Measurements from ENCODE around the gene CEP350. TPM values are rescaled to one million over a fixed set of nuclear protein-coding genes. Genes with fewer than 3 reads are reported as not detected.

CEP350 gene
- total RNA-seq: 10 to 100 TPM; 86.2 to 99.4 TPM
- polyA plus RNA-seq: 10 to 100 TPM in 1 of 2 donors, 1 to 10 TPM in 1; 9.3 to 65.9 TPM

- Histone ChIP-seq H3K27me3 (ENCODE audit: insufficient read depth, low read length) (no peaks in the 10 kb centered on the region), H3K36me3 (ENCODE audit: insufficient read depth, low read length) (no peaks in the 10 kb centered on the region), H3K4me3 (ENCODE audit: low read length in 2 of 2) (peak within 1 kb of the TSS; percentile 68 to 76), H3K9me3 (ENCODE audit: control insufficient read depth in 1 of 2, low read length in 2 of 2) (no peaks in the 10 kb centered on the region), H3K4me1 (ENCODE audit: insufficient read depth, low read length) (peaks cover 50% of the 10 kb centered on the region), H3K27ac (ENCODE audit: low read depth, low read length) (peak within 1 kb of the TSS; percentile 90)
- H3K27me3 Mint-ChIP-seq: no peaks in the 10 kb centered on the region
- peak; percentile 97 to 99 (median 99) for DNase-seq
- CTCF ChIA-PET (ENCODE audit: partially characterized antibody): interaction anchor here (0.5 to 3.2 kb wide), 13 partner anchors 11 to 823 kb away, joined by 3 to 15 read pairs (median 3); partner anchors contain the start of gene TOR1AIP1
- H3K27ac Mint-ChIP-seq: peak within 1 kb of the TSS; percentile 86 to 98 (median 95)
- peaks cover 36 to 70% (median 48%) of the 10 kb centered on the region in 4 donors for H3K4me1 Mint-ChIP-seq
- H3K4me3 Mint-ChIP-seq: peak within 1 kb of the TSS; percentile 86 to 99 (median 91)
- intact Hi-C loops (cut with micrococcal nuclease): loop anchor here (1.0 to 10.0 kb wide), 7 partner anchors 72 to 1150 kb away; partner anchors contain the start of genes QSOX1, TOR1AIP1 and XPR1
- no peaks in the 10 kb centered on the region for H3K9me3 Mint-ChIP-seq
- peaks cover 0 to 7% of the 10 kb centered on the region in 2 donors for H3K36me3 Mint-ChIP-seq
- POLR2A ChIA-PET (ENCODE audit: partially characterized antibody): interaction anchor here (0.7 to 3.6 kb wide), 17 partner anchors 12 to 1443 kb away, joined by 3 to 108 read pairs (median 5); partner anchors contain the start of genes QSOX1, TOR1AIP1 and TOR3A
These were observed at the start of gene CEP350 for GRCh38 chr1:179954493-179955286. CEP350 (plus strand) TSS chr1:179954810; CDS start chr1:179986182, 31,372 bp downstream.

GRCh38 chr1:179910934-179911333, 43.7 kb upstream of the CEP350 start:
- ChIA-PET CTCF (ENCODE audit: partially characterized antibody) (interaction anchor here (0.8 to 2.0 kb wide), 4 partner anchors 10 to 268 kb away, joined by 3 to 7 read pairs (median 4); no protein-coding TSS in a partner anchor), POLR2A (ENCODE audit: partially characterized antibody) (interaction anchor here (1.2 to 1.9 kb wide), 2 partner anchors 28 to 43 kb away, joined by 3 to 7 read pairs; partner anchors contain the start of gene CEP350)
- no peaks in the 10 kb centered on the region for H3K4me1 ChIP-seq (ENCODE audit: insufficient read depth, low read length)
- no peaks in the 10 kb centered on the region for H3K9me3 ChIP-seq (ENCODE audit: control insufficient read depth in 1 of 2, low read length in 2 of 2)
- no peaks in the 10 kb centered on the region for H3K27me3 Mint-ChIP-seq
- no peaks in the 10 kb centered on the region for H3K27me3 ChIP-seq (ENCODE audit: insufficient read depth, low read length)
- no peak overlapping the region for H3K4me3 ChIP-seq (ENCODE audit: low read length in 2 of 2)
- H3K4me3 Mint-ChIP-seq: no peak overlapping the region
- peaks cover 43 to 63% of the 10 kb centered on the region in 2 donors for H3K36me3 Mint-ChIP-seq
- H3K36me3 ChIP-seq (ENCODE audit: insufficient read depth, low read length): peaks cover 51% of the 10 kb centered on the region
- intact Hi-C loops (cut with micrococcal nuclease): no loop called here
- peak overlapping the region in 3 of 7 donors; percentile 13 to 76 (median 18) for H3K27ac Mint-ChIP-seq
- no peaks in the 10 kb centered on the region for H3K9me3 Mint-ChIP-seq
- no peak for DNase-seq
- no peak overlapping the region for H3K27ac ChIP-seq (ENCODE audit: low read depth, low read length)
- peaks cover 3 to 8% (median 6%) of the 10 kb centered on the region in 4 donors for H3K4me1 Mint-ChIP-seq

GRCh38 chr1:179911812-179912211, 42.8 kb upstream of the CEP350 start:
- Histone ChIP-seq H3K4me1 (ENCODE audit: insufficient read depth, low read length) (no peaks in the 10 kb centered on the region), H3K27me3 (ENCODE audit: insufficient read depth, low read length) (no peaks in the 10 kb centered on the region), H3K36me3 (ENCODE audit: insufficient read depth, low read length) (peaks cover 52% of the 10 kb centered on the region), H3K27ac (ENCODE audit: low read depth, low read length) (no peak overlapping the region), H3K9me3 (ENCODE audit: control insufficient read depth in 1 of 2, low read length in 2 of 2) (no peaks in the 10 kb centered on the region), H3K4me3 (ENCODE audit: low read length in 2 of 2) (no peak overlapping the region)
- intact Hi-C loops (cut with micrococcal nuclease): no loop called here
- no peaks in the 10 kb centered on the region for H3K9me3 Mint-ChIP-seq
- peaks cover 3 to 8% (median 6%) of the 10 kb centered on the region in 4 donors for H3K4me1 Mint-ChIP-seq
- peaks cover 42 to 58% of the 10 kb centered on the region in 2 donors for H3K36me3 Mint-ChIP-seq
- no peak for DNase-seq
- ChIA-PET CTCF (ENCODE audit: partially characterized antibody) (interaction anchor here (0.8 to 2.0 kb wide), 4 partner anchors 11 to 47 kb away, joined by 3 to 7 read pairs (median 4); no protein-coding TSS in a partner anchor), POLR2A (ENCODE audit: partially characterized antibody) (interaction anchor here (1.2 to 1.9 kb wide), 2 partner anchors 29 to 42 kb away, joined by 3 to 7 read pairs; partner anchors contain the start of gene CEP350)
- peak overlapping the region in 2 of 7 donors; percentile 18 to 22 for H3K27ac Mint-ChIP-seq
- no peak overlapping the region for H3K4me3 Mint-ChIP-seq
- H3K27me3 Mint-ChIP-seq: no peaks in the 10 kb centered on the region

GRCh38 chr1:179917601-179918429, 36.8 kb upstream of the CEP350 start:
- Mint-ChIP-seq H3K4me1 (peaks cover 0 to 14% (median 7%) of the 10 kb centered on the region in 4 donors), H3K27ac (peak overlapping the region in 3 of 7 donors; percentile 5 to 46 (median 42)), H3K4me3 (no peak overlapping the region), H3K36me3 (peaks cover 49 to 51% of the 10 kb centered on the region in 2 donors), H3K9me3 (no peaks in the 10 kb centered on the region), H3K27me3 (no peaks in the 10 kb centered on the region)
- H3K27me3 ChIP-seq (ENCODE audit: insufficient read depth, low read length): no peaks in the 10 kb centered on the region
- no peak overlapping the region for H3K27ac ChIP-seq (ENCODE audit: low read depth, low read length)
- no peak overlapping the region for H3K4me3 ChIP-seq (ENCODE audit: low read length in 2 of 2)
- ChIA-PET CTCF (ENCODE audit: partially characterized antibody) (no interaction called here), POLR2A (ENCODE audit: partially characterized antibody) (no interaction called here)
- intact Hi-C loops (cut with micrococcal nuclease): no loop called here
- H3K9me3 ChIP-seq (ENCODE audit: control insufficient read depth in 1 of 2, low read length in 2 of 2): no peaks in the 10 kb centered on the region
- DNase-seq: no peak
- H3K36me3 ChIP-seq (ENCODE audit: insufficient read depth, low read length): peaks cover 50% of the 10 kb centered on the region
- no peaks in the 10 kb centered on the region for H3K4me1 ChIP-seq (ENCODE audit: insufficient read depth, low read length)

GRCh38 chr1:179921472-179921871, 33.1 kb upstream of the CEP350 start:
- peaks cover 25% of the 10 kb centered on the region for H3K36me3 ChIP-seq (ENCODE audit: insufficient read depth, low read length)

GRCh38 chr1:179921981-179922872, 32.4 kb upstream of the CEP350 start:
- no peak for DNase-seq
- Histone ChIP-seq H3K27ac (ENCODE audit: low read depth, low read length) (no peak overlapping the region), H3K36me3 (ENCODE audit: insufficient read depth, low read length) (peaks cover 23% of the 10 kb centered on the region), H3K9me3 (ENCODE audit: control insufficient read depth in 1 of 2, low read length in 2 of 2) (no peaks in the 10 kb centered on the region), H3K4me3 (ENCODE audit: low read length in 2 of 2) (no peak overlapping the region), H3K27me3 (ENCODE audit: insufficient read depth, low read length) (no peaks in the 10 kb centered on the region), H3K4me1 (ENCODE audit: insufficient read depth, low read length) (no peaks in the 10 kb centered on the region)
- Mint-ChIP-seq H3K36me3 (peaks cover 34 to 36% of the 10 kb centered on the region in 2 donors), H3K9me3 (no peaks in the 10 kb centered on the region), H3K27ac (peak overlapping the region in 1 of 7 donors; percentile 15), H3K4me3 (no peak overlapping the region), H3K27me3 (no peaks in the 10 kb centered on the region), H3K4me1 (peaks cover 0 to 14% (median 7%) of the 10 kb centered on the region in 4 donors)
- intact Hi-C loops (cut with micrococcal nuclease): no loop called here
- ChIA-PET CTCF (ENCODE audit: partially characterized antibody) (no interaction called here), POLR2A (ENCODE audit: partially characterized antibody) (interaction anchor here (1.0 kb wide), 1 partner anchor 39 kb away, joined by 3 read pairs; no protein-coding TSS in a partner anchor)

More at GRCh38 chr1:179921472-179921871, 33.1 kb upstream of the CEP350 start:
- Histone ChIP-seq H3K27me3 (ENCODE audit: insufficient read depth, low read length) (no peaks in the 10 kb centered on the region), H3K4me3 (ENCODE audit: low read length in 2 of 2) (no peak overlapping the region), H3K27ac (ENCODE audit: low read depth, low read length) (no peak overlapping the region), H3K4me1 (ENCODE audit: insufficient read depth, low read length) (no peaks in the 10 kb centered on the region), H3K9me3 (ENCODE audit: control insufficient read depth in 1 of 2, low read length in 2 of 2) (no peaks in the 10 kb centered on the region)
- no peaks in the 10 kb centered on the region for H3K27me3 Mint-ChIP-seq
- intact Hi-C loops (cut with micrococcal nuclease): no loop called here
- ChIA-PET CTCF (ENCODE audit: partially characterized antibody) (no interaction called here), POLR2A (ENCODE audit: partially characterized antibody) (no interaction called here)
- H3K36me3 Mint-ChIP-seq: peaks cover 36 to 37% of the 10 kb centered on the region in 2 donors
- H3K9me3 Mint-ChIP-seq: no peaks in the 10 kb centered on the region
- no peak for DNase-seq
- no peak overlapping the region for H3K27ac Mint-ChIP-seq
- peaks cover 0 to 14% (median 7%) of the 10 kb centered on the region in 4 donors for H3K4me1 Mint-ChIP-seq
- H3K4me3 Mint-ChIP-seq: no peak overlapping the region

Data from CD4-positive, alpha-beta memory T cell (primary cell).